Panc1 (cell line): Measurements from ENCODE around the gene ASB14. TPM values are rescaled to one million over a fixed set of nuclear protein-coding genes. Genes with fewer than 3 reads are reported as not detected.

ENCODE experiments used
- ATAC-seq: fragments of 200-7000 bp; cut with Tn5 transposase; 2 replicates; pipeline ENCODE4 v1.9.1; 2020; ENCODE audit warnings: mild to moderate bottlenecking, moderate library complexity
- BruUV-seq: library from RNA; stranded (reverse); fragments of 400-500 nt; replicated peaks from 2 replicates; lab custom pipeline; 2021; lab: Mats Ljungman, UMichigan
- CTCF ChIA-PET: fragments of 300-600 bp; sonication (Branson Sonifier 250); formaldehyde crosslinking; loops from one replicate; lab custom pipeline; 2022; ENCODE audit warnings: antibody characterized with exemption; lab: Charles Lee
- POLR2A ChIA-PET: fragments of 300-600 bp; sonication (Branson Sonifier 250); formaldehyde crosslinking; loops from one replicate; lab custom pipeline; 2022; ENCODE audit warnings: antibody characterized with exemption; lab: Charles Lee
- DNase-seq: peaks from one replicate; pipeline ENCODE4 v3.0.0-alpha.2; 2010; ENCODE audit warnings: low read depth, low spot score
- H3K27ac ChIP-seq: 2 replicates; pipeline ENCODE4 v1.5.1; 2011; ENCODE audit warnings: mild to moderate bottlenecking, low read length, inconsistent platforms
- H3K27me3 ChIP-seq: fragments of 200-500 bp; sonication (Bioruptor generic); 2 replicates; pipeline ENCODE4 v1.6.0; 2014; ENCODE audit warnings: low read length, inconsistent platforms; ENCODE audit not compliant: control insufficient read depth, insufficient read depth
- H3K36me3 ChIP-seq: fragments of 200-500 bp; sonication (Bioruptor generic); 2 replicates; pipeline ENCODE4 v1.5.1; 2014; ENCODE audit warnings: inconsistent platforms, mild to moderate bottlenecking, low read length, moderate library complexity; ENCODE audit not compliant: control insufficient read depth, insufficient read depth
- H3K4me1 ChIP-seq: 2 replicates; pipeline ENCODE4 v1.5.1; 2011; ENCODE audit warnings: inconsistent platforms, mild to moderate bottlenecking, low read length, moderate library complexity; ENCODE audit not compliant: control insufficient read depth, insufficient read depth
- H3K4me3 ChIP-seq, 2 experiments: 2 replicates each; pipeline ENCODE4 v1.5.1; 2011 to 2012; ENCODE audit warnings: low read depth in 2 of 2, low read length in 2 of 2, mild to moderate bottlenecking in 2 of 2, inconsistent platforms in 1 of 2, moderate library complexity in 1 of 2
- H3K9me3 ChIP-seq: fragments of 200-500 bp; sonication (Bioruptor generic); 2 replicates; pipeline ENCODE4 v1.5.1; 2014; ENCODE audit warnings: low read depth, mild to moderate bottlenecking, inconsistent platforms, low read length, moderate library complexity; ENCODE audit not compliant: control insufficient read depth, insufficient read depth
- CTCF ChIP-seq: fragments of 450-650 bp; IDR thresholded peaks from 2 replicates; pipeline ENCODE4 v1.5.1; 2017; ENCODE audit warnings: mild to moderate bottlenecking
- POLR2AphosphoS5 ChIP-seq: IDR thresholded peaks from 2 replicates; pipeline ENCODE4 v1.6.1; 2012; ENCODE audit warnings: mild to moderate bottlenecking, low read depth, low read length, moderate library complexity
- REST ChIP-seq, 2 experiments: IDR thresholded peaks; 2 replicates each; pipeline ENCODE4 v1.6.1; 2011 to 2012; ENCODE audit warnings: low read depth in 2 of 2, control low read depth in 1 of 2, low read length in 1 of 2, mild to moderate bottlenecking in 1 of 2, moderate library complexity in 1 of 2; ENCODE audit not compliant: insufficient read depth in 1 of 2
- SIN3A ChIP-seq: IDR thresholded peaks from 2 replicates; pipeline ENCODE4 v1.6.1; 2012; ENCODE audit warnings: low read depth, mild to moderate bottlenecking, low read length, moderate library complexity, borderline replicate concordance; ENCODE audit not compliant: insufficient read depth
- TCF7L2 ChIP-seq: IDR thresholded peaks from 2 replicates; pipeline ENCODE4 v1.6.1; 2011; ENCODE audit warnings: mild to moderate bottlenecking, low read depth, low read length, inconsistent platforms
- in situ Hi-C: cut with HindIII; loops from 2 replicates; pipeline ENCODE4 v1.10.0; 2016; ENCODE audit warnings: low sequenced_read_pairs, low pct_unique_long_range_greater_than_20kb
- intact Hi-C: fragments of 100-400 bp; cut with micrococcal nuclease; formaldehyde crosslinking; loops from one replicate; pipeline ENCODE4 v1.10.0; 2022; ENCODE audit not compliant: unreplicated experiment
- total RNA-seq: library from RNA; stranded (reverse); gene quantifications from one replicate; pipeline ENCODE4 v1.2.1, GENCODE V29; 2021; ENCODE audit not compliant: unreplicated experiment

Gene ASB14
- total RNA-seq, 1 experiment from 2014 or later: not detected

GRCh38 chr3:57256844-57257243 is 35.6 kb downstream of the ASB14 start:
- no peaks in the 10 kb centered on the region for H3K9me3 ChIP-seq
- no peak for DNase-seq
- BruUV-seq: no TSS peak
- ChIA-PET CTCF (no interaction called here), POLR2A (no interaction called here)
- peaks cover 26% of the 10 kb centered on the region; the same call in 1 of the 2 replicates for H3K36me3 ChIP-seq
- in situ Hi-C loops: no loop called here
- no peak overlapping the region for H3K27ac ChIP-seq
- no peak for ATAC-seq
- intact Hi-C loops: no loop called here
- H3K4me3 ChIP-seq: no peak overlapping the region
- H3K27me3 ChIP-seq: no peaks in the 10 kb centered on the region
- no peaks in the 10 kb centered on the region for H3K4me1 ChIP-seq
- no peak for TF ChIP-seq CTCF
- TF ChIP-seq SIN3A: no peak
- no peak for TF ChIP-seq POLR2AphosphoS5
- TF ChIP-seq REST (IDR thresholded peaks at IDR 0.05; ENCODE audit: insufficient read depth in 1 of 2, low read depth in 2 of 2, low read length in 1 of 2): no peak
- TF ChIP-seq TCF7L2: no peak

GRCh38 chr3:57252404-57252803 is 40.1 kb downstream of the ASB14 start:
- in situ Hi-C loops: no loop called here
- Histone ChIP-seq H3K9me3 (no peaks in the 10 kb centered on the region), H3K4me3 (no peak overlapping the region), H3K36me3 (peaks cover 12% of the 10 kb centered on the region; the same call in 1 of the 2 replicates), H3K27me3 (no peaks in the 10 kb centered on the region), H3K27ac (no peak overlapping the region), H3K4me1 (no peaks in the 10 kb centered on the region)
- DNase-seq (no peak), ATAC-seq (no peak)
- ChIA-PET CTCF (no interaction called here), POLR2A (no interaction called here)
- no TSS peak for BruUV-seq
- intact Hi-C loops: no loop called here
- TF ChIP-seq TCF7L2 (no peak), CTCF (no peak), REST (IDR thresholded peaks at IDR 0.05; ENCODE audit: insufficient read depth in 1 of 2, low read depth in 2 of 2, low read length in 1 of 2) (no peak), POLR2AphosphoS5 (no peak), SIN3A (no peak)
